Measurements from ENCODE around the gene DLG2.

DNA sequence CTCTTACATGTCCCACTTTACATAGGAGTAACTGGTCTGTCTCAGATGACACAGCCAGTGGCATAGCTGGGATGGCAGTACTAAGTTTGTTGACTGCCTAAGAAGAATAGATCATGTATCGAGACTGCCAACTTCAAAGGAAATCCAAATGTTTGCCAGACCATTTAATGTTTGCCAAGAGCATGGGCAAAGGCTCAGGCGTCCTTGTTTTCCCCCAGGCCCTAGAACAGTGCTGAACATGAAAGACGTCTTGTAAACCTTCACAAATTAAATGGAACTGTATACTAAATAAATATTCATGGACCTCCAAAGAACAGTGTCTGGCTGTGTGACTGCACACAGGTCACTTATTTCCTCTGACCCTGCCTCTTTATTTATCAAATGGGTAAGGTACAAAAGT, 2106.3 kb downstream of the DLG2 start:
- TF ChIP-seq, protein P1, sequence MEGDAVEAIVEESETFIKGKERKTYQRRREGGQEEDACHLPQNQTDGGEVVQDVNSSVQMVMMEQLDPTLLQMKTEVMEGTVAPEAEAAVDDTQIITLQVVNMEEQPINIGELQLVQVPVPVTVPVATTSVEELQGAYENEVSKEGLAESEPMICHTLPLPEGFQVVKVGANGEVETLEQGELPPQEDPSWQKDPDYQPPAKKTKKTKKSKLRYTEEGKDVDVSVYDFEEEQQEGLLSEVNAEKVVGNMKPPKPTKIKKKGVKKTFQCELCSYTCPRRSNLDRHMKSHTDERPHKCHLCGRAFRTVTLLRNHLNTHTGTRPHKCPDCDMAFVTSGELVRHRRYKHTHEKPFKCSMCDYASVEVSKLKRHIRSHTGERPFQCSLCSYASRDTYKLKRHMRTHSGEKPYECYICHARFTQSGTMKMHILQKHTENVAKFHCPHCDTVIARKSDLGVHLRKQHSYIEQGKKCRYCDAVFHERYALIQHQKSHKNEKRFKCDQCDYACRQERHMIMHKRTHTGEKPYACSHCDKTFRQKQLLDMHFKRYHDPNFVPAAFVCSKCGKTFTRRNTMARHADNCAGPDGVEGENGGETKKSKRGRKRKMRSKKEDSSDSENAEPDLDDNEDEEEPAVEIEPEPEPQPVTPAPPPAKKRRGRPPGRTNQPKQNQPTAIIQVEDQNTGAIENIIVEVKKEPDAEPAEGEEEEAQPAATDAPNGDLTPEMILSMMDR (IDR thresholded peaks at IDR 0.05; ENCODE audit: low read length) = no peak
- TF ChIP-seq EZH2phosphoT487 (IDR thresholded peaks at IDR 0.05; ENCODE audit: low read length) (no peak), EZH2 (optimal IDR thresholded peaks at IDR 0.05; ENCODE audit: low read depth, low read length) (no peak)

Measured in MM.1S (cell line).